ELR (cell line): ENCODE data around the gene AHCY.
"Not testable (repeated sequence)": the region's sequence is repeated elsewhere in the genome, so short reads cannot be mapped to it uniquely, and the experiment has no call there.

Experiments used
- DNase-seq: peaks from one replicate; pipeline ENCODE4 v3.0.0-alpha.2; 2015; ENCODE audit warnings: low read depth

The AHCY gene

GRCh38 chr20:34254979-34255378 is 48.2 kb downstream of the AHCY start:
- DNase-seq, result no peak

GRCh38 chr20:34252431-34253086 is 50.6 kb downstream of the AHCY start:
- DNase-seq, result not testable (repeated sequence)

GRCh38 chr20:34251619-34252018 is 51.5 kb downstream of the AHCY start:
- no peak for DNase-seq

GRCh38 chr20:34250005-34250404 is 53.1 kb downstream of the AHCY start:
- no peak for DNase-seq

GRCh38 chr20:34249291-34249690 is 53.9 kb downstream of the AHCY start:
- DNase-seq, result no peak

GRCh38 chr20:34246126-34246626 is 57.0 kb downstream of the AHCY start:
- DNase-seq, result no peak

- DNase-seq, result no peak
Observed at GRCh38 chr20:34243377-34243776, 59.8 kb downstream of the AHCY start.

- DNase-seq, result no peak
Observed at GRCh38 chr20:34242879-34243278, 60.3 kb downstream of the AHCY start.

- DNase-seq, result not testable (repeated sequence)
Observed at GRCh38 chr20:34242015-34242414, 61.1 kb downstream of the AHCY start.

- no peak for DNase-seq
Observed at GRCh38 chr20:34240693-34241615, 62.2 kb downstream of the AHCY start, which contains the start of gene ASIP. Gene ASIP (plus strand): TSS chr20:34241423. CDS start chr20:34260375, 18,952 bp downstream.

- no peak for DNase-seq
Observed at GRCh38 chr20:34240121-34240520, 63.0 kb downstream of the AHCY start.

GRCh38 chr20:34237942-34238341 is 65.2 kb downstream of the AHCY start:
- no peak for DNase-seq

GRCh38 chr20:34235875-34236274 is 67.3 kb downstream of the AHCY start:
- no peak for DNase-seq

GRCh38 chr20:34233687-34234086 is 69.5 kb downstream of the AHCY start:
- DNase-seq, result no peak

- DNase-seq, result no peak
Observed at GRCh38 chr20:34232494-34233087, 70.6 kb downstream of the AHCY start.

- no peak for DNase-seq
Observed at GRCh38 chr20:34231634-34232033, 71.5 kb downstream of the AHCY start.
